Fibroblast of skin of back (primary cell): ENCODE data around the gene SPOCK1.
"Not testable (repeated sequence)": the region's sequence is repeated elsewhere in the genome, so short reads cannot be mapped to it uniquely, and the experiment has no call there.

Source experiments
- DNase-seq: peaks from one replicate; pipeline ENCODE4 v3.0.0-alpha.2; 2013

Gene SPOCK1

GRCh38 chr5:137393196-137393993 is 105.7 kb downstream of the SPOCK1 start:
- DNase-seq: no peak

- peak; percentile 17 for DNase-seq
Observed at GRCh38 chr5:137392261-137392660, 106.9 kb downstream of the SPOCK1 start.

- not testable (repeated sequence) for DNase-seq
Observed at GRCh38 chr5:137391044-137391443, 108.1 kb downstream of the SPOCK1 start.

- DNase-seq: no peak
Observed at GRCh38 chr5:137389042-137389441, 110.1 kb downstream of the SPOCK1 start.

DNA sequence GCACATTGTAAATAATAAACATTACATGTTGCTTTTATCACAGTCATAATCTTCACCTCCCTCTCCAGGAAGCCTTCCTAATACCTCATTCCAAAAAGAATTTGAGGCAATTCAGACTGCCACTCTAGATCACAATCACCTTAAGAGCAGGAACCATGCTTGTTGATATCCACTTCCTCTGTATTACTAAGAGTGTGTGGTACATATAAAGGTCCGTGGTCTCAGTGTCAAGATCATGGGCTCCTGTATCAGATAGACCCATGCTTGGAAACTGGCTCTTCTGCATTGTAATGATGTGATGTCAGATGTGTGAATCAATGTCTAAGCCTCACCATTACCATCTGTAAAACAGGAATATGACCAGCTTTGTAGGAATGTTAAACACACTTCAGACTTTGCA is 114.1 kb downstream of the SPOCK1 start:
- no peak for DNase-seq

- no peak for DNase-seq
Observed at GRCh38 chr5:137383909-137384308, 115.2 kb downstream of the SPOCK1 start.

DNA sequence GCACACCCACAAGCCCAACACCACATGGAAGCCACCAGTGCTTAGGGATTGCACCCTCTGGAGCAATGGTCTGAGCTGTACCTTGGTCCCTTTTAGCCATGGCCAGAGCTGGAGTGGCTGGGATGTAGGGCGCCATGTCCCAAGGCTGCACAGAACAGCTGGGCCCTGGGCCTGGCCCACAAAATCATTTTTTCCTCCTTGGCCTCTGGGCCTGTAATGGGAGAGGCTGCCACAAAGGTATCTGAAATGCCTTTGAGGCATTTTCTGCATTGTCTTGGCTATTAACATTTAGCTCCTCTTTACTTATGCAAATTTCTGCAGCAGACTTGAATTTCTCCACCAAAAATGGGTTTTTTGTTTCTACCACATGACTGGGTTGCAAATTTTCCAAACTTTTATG is 117.6 kb downstream of the SPOCK1 start:
- DNase-seq: no peak

GRCh38 chr5:137379555-137380286 is 119.4 kb downstream of the SPOCK1 start:
- peak; percentile 27 for DNase-seq

DNA sequence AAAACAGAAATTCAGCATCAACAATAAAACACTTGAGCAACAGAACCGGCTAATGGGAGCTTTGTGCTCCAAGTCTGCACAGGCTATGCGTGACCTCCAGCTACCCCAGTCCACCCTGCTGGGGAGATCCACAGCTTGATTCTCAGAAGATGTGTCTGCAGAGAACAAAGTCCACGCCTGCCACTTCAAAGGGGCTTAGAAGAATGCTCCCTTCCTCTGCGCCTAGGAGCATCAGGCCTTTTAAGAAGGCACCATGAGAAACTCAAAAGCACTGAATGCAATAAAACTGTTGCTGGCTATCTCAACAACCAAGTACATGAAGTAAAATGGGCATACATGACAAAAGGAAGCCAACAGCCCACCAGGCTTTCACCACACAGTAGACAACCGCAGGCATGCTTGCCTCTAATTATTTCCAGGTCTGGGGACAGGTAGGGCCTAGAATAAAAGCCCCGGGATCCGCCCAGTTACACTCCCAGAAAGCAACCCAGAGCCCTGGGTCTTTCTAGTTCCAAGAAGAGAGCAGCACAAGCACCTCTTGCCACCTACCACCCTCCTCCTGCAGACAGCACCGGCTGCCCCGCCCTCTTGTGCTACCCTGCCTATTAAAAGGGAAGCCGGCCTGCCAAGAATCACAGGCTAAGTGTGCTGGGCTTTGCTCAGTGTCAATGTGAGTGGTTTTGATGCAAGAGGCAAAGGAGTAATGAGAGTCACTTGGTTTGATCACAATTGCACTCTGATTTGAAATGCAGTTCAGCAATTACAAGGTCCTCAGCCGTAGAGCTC is 123.2 kb downstream of the SPOCK1 start:
- no peak for DNase-seq

GRCh38 chr5:137374110-137374714 is 124.9 kb downstream of the SPOCK1 start:
- DNase-seq: no peak

- peak; percentile 56 for DNase-seq
Observed at GRCh38 chr5:137372773-137373160, 126.4 kb downstream of the SPOCK1 start.

DNA sequence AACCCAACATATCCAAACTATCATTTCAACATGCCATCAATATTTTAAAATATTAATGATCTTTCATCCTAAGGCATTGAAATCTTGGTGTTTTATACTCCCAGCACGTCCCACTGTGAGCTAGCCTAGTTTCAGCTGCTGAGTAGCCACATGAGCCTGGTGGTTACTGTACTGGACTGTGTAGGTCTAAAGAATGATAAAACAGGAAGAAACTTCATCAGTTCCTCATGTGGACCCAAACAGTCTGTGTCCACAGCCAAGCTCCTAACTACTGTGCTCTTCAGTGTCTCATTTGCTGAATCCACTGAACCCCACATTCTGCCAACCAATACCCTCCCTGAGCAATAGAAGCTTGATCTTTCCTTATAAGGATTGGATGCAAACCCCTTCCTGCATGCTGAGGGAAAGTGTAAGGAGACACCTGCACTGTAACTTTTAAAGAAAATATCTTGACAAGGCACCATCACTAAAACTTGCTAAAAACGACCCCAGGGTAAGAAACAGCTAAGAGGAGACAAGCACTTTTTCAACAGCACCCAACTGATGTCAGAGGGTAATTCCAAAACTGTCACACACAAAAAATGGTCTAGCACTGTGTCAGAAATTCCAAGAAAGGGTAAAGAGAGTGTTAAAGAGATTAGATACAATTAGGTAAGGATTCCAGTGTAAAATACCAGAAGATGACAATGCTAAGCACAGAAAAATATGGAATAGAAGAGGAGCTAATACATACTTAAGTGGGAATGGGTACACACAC is 126.9 kb downstream of the SPOCK1 start:
- peak; percentile 46 for DNase-seq

DNA sequence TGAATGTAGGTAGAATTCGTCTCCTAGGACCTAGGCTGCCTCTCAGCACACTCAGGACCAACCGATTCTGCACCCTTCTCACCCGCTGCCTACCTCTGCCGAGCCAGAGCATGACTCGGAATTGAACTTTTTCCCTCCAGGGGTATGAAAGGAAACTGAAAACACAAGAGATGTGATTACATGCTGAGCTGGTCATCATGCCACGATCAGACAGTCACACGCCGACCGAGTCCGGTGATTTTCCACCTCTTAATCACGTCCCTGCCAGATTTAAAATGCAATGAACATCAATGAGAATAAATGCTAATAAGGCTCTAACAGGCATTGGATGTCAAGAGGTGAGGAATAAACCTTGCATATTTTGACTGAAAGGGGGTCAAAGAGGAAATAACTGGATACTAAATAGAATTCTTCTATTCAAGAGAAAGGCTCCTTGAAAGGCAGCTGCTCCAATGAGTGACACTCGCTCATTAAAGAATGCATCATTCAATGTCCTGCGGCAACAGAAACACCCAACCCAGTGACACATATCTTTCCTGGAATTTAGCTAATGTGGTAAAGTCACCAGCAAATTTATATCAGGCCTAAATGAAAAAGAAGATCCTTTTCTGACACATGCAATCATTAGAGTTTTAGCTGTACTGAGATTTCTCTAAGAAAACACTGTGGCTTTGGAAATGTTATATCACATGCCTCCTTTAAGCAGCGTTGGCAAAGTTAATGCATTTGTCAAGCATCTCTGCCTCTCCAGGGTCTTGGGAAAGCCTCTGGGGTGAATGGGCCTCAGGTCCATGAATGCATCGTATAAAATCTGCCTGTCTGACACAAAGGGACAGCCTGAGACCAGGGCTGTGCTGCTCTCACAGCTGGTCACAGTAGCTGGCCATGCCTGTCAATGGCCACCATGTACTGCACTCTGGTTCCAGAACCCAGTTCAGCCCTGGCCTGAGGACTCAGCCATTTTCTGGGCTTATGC is 128.7 kb downstream of the SPOCK1 start:
- DNase-seq: peak; percentile 84

DNA sequence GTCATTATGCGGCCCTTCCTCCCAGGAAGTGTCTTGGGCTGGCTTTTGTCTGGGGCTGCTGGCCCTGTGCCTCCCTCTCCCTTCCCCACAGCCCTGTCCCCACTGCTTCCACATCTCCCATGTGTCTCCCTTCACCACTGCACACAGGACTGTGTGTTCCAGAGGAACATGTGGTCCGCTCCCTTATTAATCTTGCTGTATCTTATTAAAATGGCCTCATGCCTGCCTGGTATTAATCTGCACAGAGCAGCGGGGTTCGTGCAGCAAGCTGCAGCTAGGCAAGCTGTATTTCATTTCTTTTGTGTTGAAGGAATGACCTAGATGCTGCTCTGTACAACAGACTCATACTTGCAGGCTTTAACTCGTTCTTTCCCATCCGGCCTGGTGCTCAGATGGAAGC is 130.5 kb downstream of the SPOCK1 start:
- DNase-seq: no peak

GRCh38 chr5:137367951-137368350 is 131.2 kb downstream of the SPOCK1 start:
- no peak for DNase-seq

- DNase-seq: no peak
Observed at GRCh38 chr5:137366526-137366925, 132.6 kb downstream of the SPOCK1 start.

DNA sequence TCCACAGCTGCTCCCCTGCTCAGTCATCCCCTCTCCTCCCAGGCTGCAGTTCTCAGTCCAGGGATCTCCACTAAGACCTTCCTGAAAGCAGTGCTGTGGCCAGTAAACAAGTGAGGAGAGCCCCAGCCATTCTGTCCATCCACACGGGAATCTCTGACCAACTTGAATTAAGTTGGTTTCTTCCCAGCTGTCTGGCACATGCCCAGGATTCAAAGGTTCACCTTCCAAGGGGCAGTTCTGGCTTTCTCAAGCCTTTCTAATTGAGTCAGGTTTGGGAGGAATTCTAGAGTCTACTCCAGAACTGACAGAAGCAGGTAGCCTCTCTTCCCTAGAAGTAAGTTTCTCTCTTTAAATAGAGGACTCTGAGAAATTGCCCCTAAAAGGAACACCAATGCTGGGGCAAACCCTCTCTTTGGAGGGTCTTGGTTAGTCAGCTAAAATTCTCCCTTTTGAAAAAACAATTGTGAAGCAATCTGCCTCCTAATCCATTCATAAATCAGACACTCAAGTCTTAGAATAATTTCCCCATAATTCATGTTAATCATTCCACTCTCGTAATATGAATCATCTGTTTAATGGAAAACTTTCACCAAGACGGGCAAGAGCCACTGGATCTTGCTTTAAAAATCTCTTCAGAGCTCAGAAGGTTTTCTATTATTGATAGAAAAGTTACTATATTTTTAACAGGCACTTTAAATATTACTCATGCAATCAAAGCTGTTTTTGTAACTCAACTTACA is 133.8 kb downstream of the SPOCK1 start:
- DNase-seq: peak; percentile 31

DNA sequence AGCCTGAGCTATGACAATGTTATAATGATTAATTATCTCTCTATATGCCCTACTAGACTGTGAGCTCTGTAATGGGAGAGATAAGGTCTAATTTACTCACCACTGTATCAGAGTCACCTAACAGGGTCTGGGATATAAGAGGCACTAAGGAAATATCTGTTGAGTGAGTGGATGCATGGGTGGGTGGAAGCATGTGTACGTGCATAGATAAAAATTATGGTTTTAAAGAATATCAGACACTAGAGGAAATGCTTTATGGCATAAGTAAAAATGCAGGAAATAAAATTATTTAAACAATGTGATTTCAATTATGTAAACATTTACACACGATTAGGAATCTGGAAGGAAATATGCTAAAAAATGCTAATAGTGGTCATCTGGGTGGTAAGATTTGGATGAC is 137.8 kb downstream of the SPOCK1 start:
- DNase-seq: peak; percentile 89

GRCh38 chr5:137360607-137361006 is 138.5 kb downstream of the SPOCK1 start:
- DNase-seq: peak; percentile 64

DNA sequence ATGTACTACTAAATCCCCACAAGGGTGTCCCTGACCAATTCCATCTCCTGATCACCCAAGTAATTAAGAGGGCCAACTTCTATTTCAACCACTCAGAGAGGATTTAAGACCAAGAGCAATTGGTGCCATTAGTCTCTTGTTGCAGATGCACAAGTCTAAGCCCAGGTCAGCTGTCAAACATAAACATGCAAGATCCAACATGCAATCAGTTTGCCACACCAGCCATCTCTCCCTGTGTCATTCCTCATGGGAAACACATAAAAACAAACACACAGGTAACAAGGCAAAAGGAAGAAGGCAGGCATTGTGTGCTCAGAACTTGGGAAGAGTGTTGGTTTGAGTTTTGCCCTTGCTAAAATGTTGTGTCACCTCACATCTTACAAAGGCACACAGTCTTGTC is 139.2 kb downstream of the SPOCK1 start:
- DNase-seq: no peak
